ENCODE results near the gene PDCL2. TPM values are rescaled to one million over a fixed set of nuclear protein-coding genes. Genes with fewer than 3 reads are reported as not detected.

PDCL2 gene
- total and polyA plus RNA-seq, 2 donors (not counting 1 experiment from before 2014, with no cell fraction given): not detected

DNA sequence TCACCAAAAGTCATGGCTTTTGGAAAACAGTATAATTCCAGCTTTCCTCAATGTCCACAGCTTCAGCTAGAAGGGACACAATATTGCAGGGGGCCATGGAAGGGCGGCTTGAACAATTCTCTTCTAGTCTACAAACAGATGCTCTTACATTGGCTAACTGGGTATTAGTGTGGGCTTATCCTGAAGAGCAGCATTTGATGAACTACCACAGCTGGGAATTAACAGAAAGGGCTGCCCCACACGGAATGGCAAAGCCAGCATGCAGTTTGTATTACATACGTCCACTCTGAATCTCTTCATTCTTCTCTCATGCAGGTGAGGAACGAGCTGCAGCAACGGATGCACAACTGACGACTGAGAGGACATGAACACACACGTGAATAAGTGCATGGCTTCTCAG lies 13.0 kb upstream of the PDCL2 start:
- no peaks in the 10 kb centered on the region for H3K4me1 ChIP-seq (ENCODE audit: control insufficient read depth, extremely low read depth, insufficient read depth, low read length)
- no peak for TF ChIP-seq EZH2 (IDR thresholded peaks at IDR 0.05; ENCODE audit: low read length, missing control alignments)
- TF ChIP-seq, protein P1, sequence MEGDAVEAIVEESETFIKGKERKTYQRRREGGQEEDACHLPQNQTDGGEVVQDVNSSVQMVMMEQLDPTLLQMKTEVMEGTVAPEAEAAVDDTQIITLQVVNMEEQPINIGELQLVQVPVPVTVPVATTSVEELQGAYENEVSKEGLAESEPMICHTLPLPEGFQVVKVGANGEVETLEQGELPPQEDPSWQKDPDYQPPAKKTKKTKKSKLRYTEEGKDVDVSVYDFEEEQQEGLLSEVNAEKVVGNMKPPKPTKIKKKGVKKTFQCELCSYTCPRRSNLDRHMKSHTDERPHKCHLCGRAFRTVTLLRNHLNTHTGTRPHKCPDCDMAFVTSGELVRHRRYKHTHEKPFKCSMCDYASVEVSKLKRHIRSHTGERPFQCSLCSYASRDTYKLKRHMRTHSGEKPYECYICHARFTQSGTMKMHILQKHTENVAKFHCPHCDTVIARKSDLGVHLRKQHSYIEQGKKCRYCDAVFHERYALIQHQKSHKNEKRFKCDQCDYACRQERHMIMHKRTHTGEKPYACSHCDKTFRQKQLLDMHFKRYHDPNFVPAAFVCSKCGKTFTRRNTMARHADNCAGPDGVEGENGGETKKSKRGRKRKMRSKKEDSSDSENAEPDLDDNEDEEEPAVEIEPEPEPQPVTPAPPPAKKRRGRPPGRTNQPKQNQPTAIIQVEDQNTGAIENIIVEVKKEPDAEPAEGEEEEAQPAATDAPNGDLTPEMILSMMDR (conservative IDR thresholded peaks at IDR 0.05 in 1 of 2, IDR thresholded peaks at IDR 0.05 in 1 of 2; ENCODE audit: low read depth in 1 of 2, low read length in 2 of 2): no peak
- H3K4me2 ChIP-seq (ENCODE audit: extremely low read depth, insufficient read depth, low read length): no peak overlapping the region
- no peaks in the 10 kb centered on the region for H3K36me3 ChIP-seq (ENCODE audit: control insufficient read depth, insufficient read depth, low read length)
- no peaks in the 10 kb centered on the region for H3K79me2 ChIP-seq (ENCODE audit: control insufficient read depth, insufficient read depth, low read length)
- no peak overlapping the region for H2AFZ ChIP-seq (ENCODE audit: low read length)
- H3K9ac ChIP-seq (ENCODE audit: insufficient read depth, low read length): no peak overlapping the region
- no peaks in the 10 kb centered on the region for H3K9me3 ChIP-seq (ENCODE audit: control insufficient read depth, insufficient read depth, low read depth, low read length)
- H4K20me1 ChIP-seq (ENCODE audit: control insufficient read depth, extremely low read depth, insufficient read depth, low read length): no peaks in the 10 kb centered on the region
- no peak for DNase-seq (ENCODE audit: low read depth in 2 of 2)
- H3K27me3 ChIP-seq (ENCODE audit: control insufficient read depth, insufficient read depth, low read length): no peaks in the 10 kb centered on the region
- no peak overlapping the region for H3K4me3 ChIP-seq (replicated peaks in 1 of 4; ENCODE audit: control extremely low read depth in 1 of 4, insufficient read depth in 1 of 4, low read depth in 3 of 4, low read length in 4 of 4)
- no peak overlapping the region for H3K27ac ChIP-seq (ENCODE audit: insufficient read depth, low read length)

DNA sequence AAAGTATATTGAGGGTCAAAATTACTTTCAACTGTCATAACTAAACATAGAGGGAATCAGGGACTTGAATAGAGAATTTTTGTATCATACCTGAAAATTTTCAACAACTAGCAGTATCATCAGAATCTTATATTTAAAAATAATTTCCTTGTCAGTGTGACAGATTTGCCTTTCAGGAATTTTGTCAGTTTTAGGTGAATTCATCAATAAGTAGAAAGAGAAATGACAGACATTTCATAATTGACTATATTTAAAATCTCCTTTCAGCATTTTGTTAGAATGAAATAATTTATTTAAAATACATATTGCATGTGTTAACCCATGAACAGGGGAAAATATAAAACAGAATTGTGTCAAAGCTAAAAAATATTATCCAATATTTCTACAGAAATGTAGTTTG lies 8.6 kb upstream of the PDCL2 start:
- Histone ChIP-seq H3K4me1 (ENCODE audit: control insufficient read depth, extremely low read depth, insufficient read depth, low read length) (no peaks in the 10 kb centered on the region), H3K27ac (ENCODE audit: insufficient read depth, low read length) (no peak overlapping the region), H3K9ac (ENCODE audit: insufficient read depth, low read length) (no peak overlapping the region), H3K36me3 (ENCODE audit: control insufficient read depth, insufficient read depth, low read length) (no peaks in the 10 kb centered on the region), H3K79me2 (ENCODE audit: control insufficient read depth, insufficient read depth, low read length) (no peaks in the 10 kb centered on the region), H4K20me1 (ENCODE audit: control insufficient read depth, extremely low read depth, insufficient read depth, low read length) (no peaks in the 10 kb centered on the region), H2AFZ (ENCODE audit: low read length) (no peak overlapping the region), H3K4me3 (replicated peaks in 1 of 4; ENCODE audit: control extremely low read depth in 1 of 4, insufficient read depth in 1 of 4, low read depth in 3 of 4, low read length in 4 of 4) (no peak overlapping the region), H3K4me2 (ENCODE audit: extremely low read depth, insufficient read depth, low read length) (no peak overlapping the region), H3K9me3 (ENCODE audit: control insufficient read depth, insufficient read depth, low read depth, low read length) (no peaks in the 10 kb centered on the region), H3K27me3 (ENCODE audit: control insufficient read depth, insufficient read depth, low read length) (no peaks in the 10 kb centered on the region)
- TF ChIP-seq, protein P1 (conservative IDR thresholded peaks at IDR 0.05 in 1 of 2, IDR thresholded peaks at IDR 0.05 in 1 of 2; ENCODE audit: low read depth in 1 of 2, low read length in 2 of 2): no peak
- TF ChIP-seq EZH2 (IDR thresholded peaks at IDR 0.05; ENCODE audit: low read length, missing control alignments): no peak
- DNase-seq (ENCODE audit: low read depth in 2 of 2): no peak

DNA sequence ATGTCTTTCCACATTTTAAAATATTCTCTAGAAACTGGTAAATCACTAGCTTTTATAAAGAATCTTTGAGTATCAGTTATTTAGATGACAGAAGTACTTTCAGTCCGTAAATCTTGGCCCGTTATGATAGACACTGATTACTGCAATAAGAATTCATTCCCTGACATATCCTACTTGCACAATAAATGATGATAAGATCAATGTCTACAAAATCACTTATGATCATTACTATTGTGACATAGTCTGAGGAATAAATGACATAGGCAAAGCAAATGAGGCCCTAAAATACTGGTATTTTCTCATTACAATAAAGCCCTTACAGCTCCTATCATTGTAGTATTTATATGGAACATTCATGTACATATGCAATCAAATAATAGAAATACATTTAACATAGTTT lies 6.6 kb upstream of the PDCL2 start:
- H4K20me1 ChIP-seq (ENCODE audit: control insufficient read depth, extremely low read depth, insufficient read depth, low read length): no peaks in the 10 kb centered on the region
- H3K9me3 ChIP-seq (ENCODE audit: control insufficient read depth, insufficient read depth, low read depth, low read length): no peaks in the 10 kb centered on the region
- TF ChIP-seq EZH2 (IDR thresholded peaks at IDR 0.05; ENCODE audit: low read length, missing control alignments): no peak
- TF ChIP-seq, protein P1 (conservative IDR thresholded peaks at IDR 0.05 in 1 of 2, IDR thresholded peaks at IDR 0.05 in 1 of 2; ENCODE audit: low read depth in 1 of 2, low read length in 2 of 2): no peak

More for the DNA sequence above, 6.6 kb upstream of the PDCL2 start:
- Histone ChIP-seq H3K4me2 (ENCODE audit: extremely low read depth, insufficient read depth, low read length) (no peak overlapping the region), H3K79me2 (ENCODE audit: control insufficient read depth, insufficient read depth, low read length) (no peaks in the 10 kb centered on the region), H3K27ac (ENCODE audit: insufficient read depth, low read length) (no peak overlapping the region), H3K4me1 (ENCODE audit: control insufficient read depth, extremely low read depth, insufficient read depth, low read length) (no peaks in the 10 kb centered on the region), H3K36me3 (ENCODE audit: control insufficient read depth, insufficient read depth, low read length) (no peaks in the 10 kb centered on the region), H3K4me3 (replicated peaks in 1 of 4; ENCODE audit: control extremely low read depth in 1 of 4, insufficient read depth in 1 of 4, low read depth in 3 of 4, low read length in 4 of 4) (no peak overlapping the region), H2AFZ (ENCODE audit: low read length) (no peak overlapping the region), H3K9ac (ENCODE audit: insufficient read depth, low read length) (no peak overlapping the region), H3K27me3 (ENCODE audit: control insufficient read depth, insufficient read depth, low read length) (no peaks in the 10 kb centered on the region)
- DNase-seq (ENCODE audit: low read depth in 2 of 2): no peak
